A549 (cell line): ENCODE results near the gene C5orf63. TPM values are rescaled to one million over a fixed set of nuclear protein-coding genes. Genes with fewer than 3 reads are reported as not detected.

Source experiments
- ATAC-seq, 2 experiments: fragments of 200-7000 bp in 1 of 2; fragments of >200 bp in 1 of 2; cut with Nextera tagmentation in 1 of 2; cut with Tn5 transposase in 1 of 2; 3 replicates each; pipeline versions ENCODE4 v1.8.0 to v1.9.1; 2018 to 2020; ENCODE audit warnings: mild to moderate bottlenecking in 1 of 2, moderate library complexity in 1 of 2
- CTCF ChIA-PET: fragments of 300-600 bp; sonication (Branson Sonifier 250); formaldehyde crosslinking; extraction: SDS; loops from one replicate; lab custom pipeline; 2021; ENCODE audit warnings: antibody characterized with exemption, inconsistent platforms; lab: Yijun Ruan, JAX
- POLR2A ChIA-PET: fragments of 350-600 bp; formaldehyde crosslinking; extraction: SDS; loops from one replicate; lab custom pipeline; 2021; ENCODE audit warnings: antibody characterized with exemption, inconsistent platforms; lab: Yijun Ruan, JAX
- DNase-seq, 2 experiments: peaks; one replicate each; pipeline versions ENCODE4 v3.0.0 to v3.0.0-alpha.2; 2011 to 2016; ENCODE audit warnings: low read depth in 1 of 2, low spot score in 1 of 2
- FAIRE-seq: peaks from 2 replicates; lab custom pipeline; 2011; peaks lifted over from hg19 to GRCh38; lab: Jason Lieb, UNC
- H3K27ac ChIP-seq, 2 experiments: fragments of >200 bp; sonication (Bioruptor Twin); formaldehyde crosslinking; 3 replicates each; pipeline ENCODE4 v1.5.1; 2016 to 2017
- H3K4me1 ChIP-seq: fragments of >200 bp; sonication (Bioruptor Twin); formaldehyde crosslinking; 3 replicates; pipeline ENCODE4 v1.6.1; 2016
- H3K4me2 ChIP-seq: fragments of >200 bp; sonication (Bioruptor Twin); formaldehyde crosslinking; 3 replicates; pipeline ENCODE4 v1.6.1; 2016
- H3K4me3 ChIP-seq: fragments of >200 bp; sonication (Bioruptor Twin); formaldehyde crosslinking; 3 replicates; pipeline ENCODE4 v1.5.1; 2016
- H3K9me3 ChIP-seq: fragments of >200 bp; sonication (Bioruptor Twin); formaldehyde crosslinking; 3 replicates; pipeline ENCODE4 v1.6.1; 2016
- CBX2 ChIP-seq: fragments of 200-600 bp; sonication (generic); IDR thresholded peaks from 2 replicates; pipeline ENCODE4 v1.6.1; 2016; ENCODE audit warnings: low read depth, mild to moderate bottlenecking, borderline replicate concordance
- CHD4 ChIP-seq: fragments of 200-600 bp; sonication (generic); IDR thresholded peaks from 2 replicates; pipeline ENCODE4 v1.6.1; 2016; ENCODE audit warnings: antibody characterized with exemption, mild to moderate bottlenecking, borderline replicate concordance
- ELK1 ChIP-seq: fragments of 150-350 bp; IDR thresholded peaks from 2 replicates; pipeline ENCODE4 v1.6.1; 2014; ENCODE audit warnings: low read depth, mild to moderate bottlenecking, low read length
- EP300 ChIP-seq, 2 experiments: fragments of >200 bp; sonication (Bioruptor Twin); formaldehyde crosslinking; IDR thresholded peaks; 2 replicates in 1 of 2; 3 replicates in 1 of 2; pipeline ENCODE4 v1.6.1; 2016 to 2017
- ESRRA ChIP-seq: fragments of 150-350 bp; IDR thresholded peaks from 2 replicates; pipeline ENCODE4 v1.6.1; 2014; ENCODE audit warnings: mild to moderate bottlenecking, low read length, borderline replicate concordance
- FOSB ChIP-seq: fragments of 250-450 bp; sonication (Bioruptor Pico); IDR thresholded peaks from 2 replicates; pipeline ENCODE4 v1.5.0; 2020; ENCODE audit warnings: mild to moderate bottlenecking, moderate library complexity
- FOSL2 ChIP-seq, 2 experiments: fragments of 450-650 bp in 1 of 2; fragments of >200 bp in 1 of 2; sonication (Bioruptor Twin) in 1 of 2; formaldehyde crosslinking; IDR thresholded peaks; 2 replicates each; pipeline versions ENCODE4 v1.5.0 to v1.6.1; 2016 to 2020; ENCODE audit warnings: mild to moderate bottlenecking in 1 of 2, moderate library complexity in 1 of 2
- FOXS1 ChIP-seq: fragments of 250-450 bp; sonication (Bioruptor Pico); IDR thresholded peaks from 2 replicates; pipeline ENCODE4 v1.5.0; 2020; ENCODE audit warnings: mild to moderate bottlenecking, moderate library complexity
- HDAC2 ChIP-seq: fragments of 200-600 bp; sonication (generic); IDR thresholded peaks from 2 replicates; pipeline ENCODE4 v1.6.1; 2016
- HOXB13 ChIP-seq: fragments of 250-450 bp; sonication (Bioruptor Pico); IDR thresholded peaks from 2 replicates; pipeline ENCODE4 v1.5.0; 2020; ENCODE audit warnings: low read depth, mild to moderate bottlenecking, moderate library complexity
- HOXB5 ChIP-seq: fragments of 250-450 bp; sonication (Bioruptor Pico); IDR thresholded peaks from 2 replicates; pipeline ENCODE4 v1.5.0; 2020; ENCODE audit warnings: mild to moderate bottlenecking, moderate library complexity
- JUNB ChIP-seq: fragments of >200 bp; sonication (Bioruptor Twin); formaldehyde crosslinking; IDR thresholded peaks from 2 replicates; pipeline ENCODE4 v1.6.1; 2016
- KDM1A ChIP-seq: fragments of 200-600 bp; sonication (generic); IDR thresholded peaks from 2 replicates; pipeline ENCODE4 v1.6.1; 2016; ENCODE audit warnings: low read depth, mild to moderate bottlenecking
- MAZ ChIP-seq: fragments of 150-350 bp; IDR thresholded peaks from 2 replicates; pipeline ENCODE4 v1.6.1; 2014; ENCODE audit warnings: antibody characterized with exemption, low read depth, low read length, borderline replicate concordance
- NFE2L2 ChIP-seq: fragments of 150-350 bp; conservative IDR thresholded peaks from 2 replicates; pipeline ENCODE4 v1.6.1; 2014; ENCODE audit warnings: low read length
- PHF8 ChIP-seq: fragments of 200-600 bp; sonication (generic); IDR thresholded peaks from 2 replicates; pipeline ENCODE4 v1.6.1; 2016; ENCODE audit warnings: low read depth, mild to moderate bottlenecking, antibody characterized with exemption, moderate library complexity, borderline replicate concordance
- POLR2A ChIP-seq: IDR thresholded peaks from 2 replicates; pipeline ENCODE4 v1.6.1; 2012; ENCODE audit warnings: mild to moderate bottlenecking, low read length
- POLR2AphosphoS2 ChIP-seq: conservative IDR thresholded peaks from 2 replicates; pipeline ENCODE4 v1.6.1; 2012; ENCODE audit warnings: low read length, improper control_type of control experiment, inconsistent platforms
- RAD21 ChIP-seq, 2 experiments: fragments of >200 bp in 1 of 2; sonication (Bioruptor Twin) in 1 of 2; formaldehyde crosslinking in 1 of 2; IDR thresholded peaks in 1 of 2; conservative IDR thresholded peaks in 1 of 2; 2 replicates in 1 of 2; 3 replicates in 1 of 2; pipeline ENCODE4 v1.6.1; 2012 to 2018; ENCODE audit warnings: inconsistent platforms in 1 of 2
- RARB ChIP-seq: fragments of 250-450 bp; sonication (Bioruptor Pico); IDR thresholded peaks from 2 replicates; pipeline ENCODE4 v1.8.0; 2021; ENCODE audit warnings: mild to moderate bottlenecking, moderate library complexity
- RFX5 ChIP-seq: fragments of 450-650 bp; IDR thresholded peaks from 2 replicates; pipeline ENCODE4 v1.7.1; 2014; ENCODE audit warnings: antibody characterized with exemption, mild to moderate bottlenecking, moderate library complexity
- RNF2 ChIP-seq: fragments of 200-600 bp; sonication (generic); IDR thresholded peaks from 2 replicates; pipeline ENCODE4 v1.6.1; 2016; ENCODE audit warnings: low read depth, mild to moderate bottlenecking, antibody characterized with exemption, moderate library complexity, borderline replicate concordance
- SREBF2 ChIP-seq: fragments of 450-650 bp; IDR thresholded peaks from 2 replicates; pipeline ENCODE4 v1.6.1; 2014; ENCODE audit warnings: mild to moderate bottlenecking, moderate library complexity
- ZC3H11A ChIP-seq: fragments of 450-650 bp; IDR thresholded peaks from 2 replicates; pipeline ENCODE4 v1.6.1; 2014; ENCODE audit warnings: antibody characterized with exemption, mild to moderate bottlenecking
- ZFP36 ChIP-seq: fragments of 450-650 bp; IDR thresholded peaks from 2 replicates; pipeline ENCODE4 v1.6.1; 2014; ENCODE audit warnings: borderline replicate concordance; ENCODE audit not compliant: partially characterized antibody
- ZSCAN20 ChIP-seq: fragments of 250-450 bp; sonication (Bioruptor Pico); IDR thresholded peaks from 2 replicates; pipeline ENCODE4 v1.8.0; 2022; ENCODE audit warnings: mild to moderate bottlenecking, moderate library complexity
- WGBS: methylation state at CpG from one replicate; pipeline ENCODE4 v1.1.6; 2017; ENCODE audit errors: missing lambda C conversion rate; 5-methylcytosine and 5-hydroxymethylcytosine counted together
- polyA plus RNA-seq, 4 experiments: library from polyadenylated mRNA; depleted of rRNA in 3 of 4; stranded (reverse); fragments of >200 nt; fragmentation: RNase III in 1 of 4; extraction: RNeasy Plus Mini Kit Qiagen cat#74134 plus additional on column Dnase treatment in 1 of 4; gene quantifications; 2 replicates in 3 of 4; 3 replicates in 1 of 4; pipeline ENCODE4 v1.2.3, GENCODE V29; 2011 to 2017
- TF ChIP-seq, protein P1 (sequence below): fragments of >200 bp; sonication (Bioruptor Twin); formaldehyde crosslinking; IDR thresholded peaks from 3 replicates; pipeline ENCODE4 v1.6.1; 2016
- TF ChIP-seq, protein P2 (sequence below): IDR thresholded peaks from 2 replicates; pipeline ENCODE4 v1.6.1; 2012
- TF ChIP-seq, protein P3 (sequence below): IDR thresholded peaks from 2 replicates; pipeline ENCODE4 v1.6.1; 2012
- TF ChIP-seq, protein P4 (sequence below): fragments of 250-450 bp; sonication (Bioruptor Pico); IDR thresholded peaks from 2 replicates; pipeline ENCODE4 v1.5.0; 2021; ENCODE audit warnings: mild to moderate bottlenecking, moderate library complexity, borderline replicate concordance

Gene C5orf63
- polyA plus RNA-seq, 2 of the 4 experiments (the other 2 are of a cell fraction), result 4.1 to 10.9 TPM

DNA sequence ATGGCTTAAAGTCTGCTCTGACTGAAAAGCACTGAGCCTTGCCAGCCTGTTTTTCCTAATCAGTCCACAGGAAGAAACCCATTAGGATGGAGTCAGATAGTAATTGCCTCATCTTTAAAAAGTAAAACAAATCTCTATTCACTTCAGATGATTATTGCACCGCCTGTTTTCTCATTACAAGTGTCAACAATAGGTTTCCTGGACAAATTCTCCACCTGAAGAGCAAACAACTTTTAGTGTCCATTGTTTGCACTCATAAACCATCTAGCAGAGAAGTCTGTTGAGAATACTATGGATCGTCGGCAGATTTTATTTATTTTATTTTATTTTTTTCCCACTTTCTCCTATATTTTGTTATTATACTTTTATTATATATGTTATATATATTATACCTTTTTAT lies 20.3 kb downstream of the C5orf63 start:
- Histone ChIP-seq H3K4me2 (no peak overlapping the region), H3K4me3 (no peak overlapping the region), H3K4me1 (no peaks in the 10 kb centered on the region)
- DNase-seq (no peak), FAIRE-seq (no peak)
- 78% methylated on average over 3 of the region's 3 CpGs for WGBS
- POLR2A ChIA-PET, result no interaction called here
- TF ChIP-seq MAZ, result no peak
- TF ChIP-seq RFX5, result no peak
- TF ChIP-seq HDAC2, result no peak
- no peak for TF ChIP-seq CHD4
- no peak for TF ChIP-seq KDM1A
- TF ChIP-seq, all 56 proteins: peak for 0
- ATAC-seq, result no peak
- Histone ChIP-seq H3K9me3 (no peaks in the 10 kb centered on the region), H3K27ac (no peak overlapping the region)
- CTCF ChIA-PET, result no interaction called here

- Histone ChIP-seq H3K9me3 (no peaks in the 10 kb centered on the region), H3K4me1 (no peaks in the 10 kb centered on the region), H3K4me2 (no peak overlapping the region), H3K4me3 (no peak overlapping the region), H3K27ac (no peak overlapping the region)
- ChIA-PET CTCF (interaction anchor here (0.6 kb wide), 1 partner anchor 244 kb away, joined by 5 read pairs; no protein-coding TSS in a partner anchor), POLR2A (no interaction called here)
- ATAC-seq (no peak), DNase-seq (no peak), FAIRE-seq (no peak)
- no peak for TF ChIP-seq CBX2
- TF ChIP-seq, protein P1, sequence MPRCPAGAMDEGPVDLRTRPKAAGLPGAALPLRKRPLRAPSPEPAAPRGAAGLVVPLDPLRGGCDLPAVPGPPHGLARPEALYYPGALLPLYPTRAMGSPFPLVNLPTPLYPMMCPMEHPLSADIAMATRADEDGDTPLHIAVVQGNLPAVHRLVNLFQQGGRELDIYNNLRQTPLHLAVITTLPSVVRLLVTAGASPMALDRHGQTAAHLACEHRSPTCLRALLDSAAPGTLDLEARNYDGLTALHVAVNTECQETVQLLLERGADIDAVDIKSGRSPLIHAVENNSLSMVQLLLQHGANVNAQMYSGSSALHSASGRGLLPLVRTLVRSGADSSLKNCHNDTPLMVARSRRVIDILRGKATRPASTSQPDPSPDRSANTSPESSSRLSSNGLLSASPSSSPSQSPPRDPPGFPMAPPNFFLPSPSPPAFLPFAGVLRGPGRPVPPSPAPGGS, result no peak
- TF ChIP-seq FOSB (CRISPR knock-in tag), result no peak
- no peak for TF ChIP-seq RNF2
- TF ChIP-seq RAD21 (conservative IDR thresholded peaks at IDR 0.05 in 1 of 2, IDR thresholded peaks at IDR 0.05 in 1 of 2), result no peak
- no peak for TF ChIP-seq ZSCAN20 (CRISPR knock-in tag)
- TF ChIP-seq, protein P2, sequence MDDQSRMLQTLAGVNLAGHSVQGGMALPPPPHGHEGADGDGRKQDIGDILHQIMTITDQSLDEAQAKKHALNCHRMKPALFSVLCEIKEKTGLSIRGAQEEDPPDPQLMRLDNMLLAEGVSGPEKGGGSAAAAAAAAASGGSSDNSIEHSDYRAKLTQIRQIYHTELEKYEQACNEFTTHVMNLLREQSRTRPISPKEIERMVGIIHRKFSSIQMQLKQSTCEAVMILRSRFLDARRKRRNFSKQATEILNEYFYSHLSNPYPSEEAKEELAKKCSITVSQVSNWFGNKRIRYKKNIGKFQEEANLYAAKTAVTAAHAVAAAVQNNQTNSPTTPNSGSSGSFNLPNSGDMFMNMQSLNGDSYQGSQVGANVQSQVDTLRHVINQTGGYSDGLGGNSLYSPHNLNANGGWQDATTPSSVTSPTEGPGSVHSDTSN, result no peak
- no peak for TF ChIP-seq ELK1
- TF ChIP-seq FOSL2 (IDR thresholded peaks at IDR 0.05), result no peak
- no peak for TF ChIP-seq FOSL2 (CRISPR knock-in tag; IDR thresholded peaks at IDR 0.05)
- WGBS, result 57% methylated on average over 1 of the region's 1 CpG
Observed at GRCh38 chr5:127051591-127051990, 21.7 kb downstream of the C5orf63 start.

DNA sequence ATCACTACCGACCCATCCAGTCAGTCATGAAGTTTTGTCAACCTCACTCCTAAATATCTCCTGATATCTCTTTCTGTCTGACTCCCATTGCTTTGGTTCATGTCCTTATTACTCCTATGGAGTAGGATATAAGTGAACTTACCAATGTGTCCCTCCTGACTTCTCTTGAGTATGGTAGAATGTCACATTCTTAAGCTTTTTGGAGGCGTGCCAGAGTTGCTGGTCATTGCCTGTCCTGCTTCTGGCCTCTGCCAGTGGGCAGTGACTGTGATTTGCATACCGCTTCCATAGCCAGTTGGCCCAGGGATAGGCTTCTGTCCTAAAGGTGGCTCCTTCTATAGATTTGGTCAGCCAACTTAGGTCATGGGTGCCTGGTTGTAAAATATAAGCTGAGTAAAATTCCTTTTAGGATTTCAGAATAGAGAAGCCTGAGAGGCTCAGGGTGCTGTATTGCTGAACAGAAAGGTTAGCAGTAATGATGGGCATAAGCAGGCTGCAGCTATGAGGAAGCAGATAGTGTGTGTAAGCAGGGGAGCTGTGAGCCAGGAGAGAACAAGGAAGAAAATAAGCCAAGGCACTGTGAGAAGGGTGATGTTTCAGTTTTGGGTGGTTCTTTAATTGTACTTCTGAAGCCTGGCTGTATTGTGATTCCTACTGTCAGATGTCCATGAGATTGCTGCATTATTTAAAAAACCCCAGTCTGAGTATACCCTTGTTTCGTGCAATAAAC lies 26.8 kb downstream of the C5orf63 start:
- ATAC-seq (no peak), FAIRE-seq (no peak), DNase-seq (no peak)
- Histone ChIP-seq H3K27ac (no peak overlapping the region), H3K9me3 (no peaks in the 10 kb centered on the region), H3K4me1 (no peaks in the 10 kb centered on the region), H3K4me3 (no peak overlapping the region), H3K4me2 (no peak overlapping the region)
- ChIA-PET POLR2A (no interaction called here), CTCF (interaction anchor here (0.6 to 1.4 kb wide), 3 partner anchors 9 to 238 kb away, joined by 3 to 4 read pairs (median 3); no protein-coding TSS in a partner anchor)
- 64% methylated on average over 4 of the region's 4 CpGs for WGBS
- TF ChIP-seq, protein P3, sequence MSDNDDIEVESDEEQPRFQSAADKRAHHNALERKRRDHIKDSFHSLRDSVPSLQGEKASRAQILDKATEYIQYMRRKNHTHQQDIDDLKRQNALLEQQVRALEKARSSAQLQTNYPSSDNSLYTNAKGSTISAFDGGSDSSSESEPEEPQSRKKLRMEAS, result no peak
- TF ChIP-seq ESRRA (no peak), FOXS1 (CRISPR knock-in tag) (no peak), ZC3H11A (no peak), SREBF2 (no peak), POLR2AphosphoS2 (no peak), NFE2L2 (no peak), PHF8 (no peak), RARB (no peak), HOXB13 (CRISPR knock-in tag) (no peak), ZFP36 (no peak), POLR2A (no peak), MAZ (no peak), EP300 (IDR thresholded peaks at IDR 0.05) (no peak), HOXB5 (CRISPR knock-in tag) (no peak), JUNB (no peak)
- TF ChIP-seq, protein P4, sequence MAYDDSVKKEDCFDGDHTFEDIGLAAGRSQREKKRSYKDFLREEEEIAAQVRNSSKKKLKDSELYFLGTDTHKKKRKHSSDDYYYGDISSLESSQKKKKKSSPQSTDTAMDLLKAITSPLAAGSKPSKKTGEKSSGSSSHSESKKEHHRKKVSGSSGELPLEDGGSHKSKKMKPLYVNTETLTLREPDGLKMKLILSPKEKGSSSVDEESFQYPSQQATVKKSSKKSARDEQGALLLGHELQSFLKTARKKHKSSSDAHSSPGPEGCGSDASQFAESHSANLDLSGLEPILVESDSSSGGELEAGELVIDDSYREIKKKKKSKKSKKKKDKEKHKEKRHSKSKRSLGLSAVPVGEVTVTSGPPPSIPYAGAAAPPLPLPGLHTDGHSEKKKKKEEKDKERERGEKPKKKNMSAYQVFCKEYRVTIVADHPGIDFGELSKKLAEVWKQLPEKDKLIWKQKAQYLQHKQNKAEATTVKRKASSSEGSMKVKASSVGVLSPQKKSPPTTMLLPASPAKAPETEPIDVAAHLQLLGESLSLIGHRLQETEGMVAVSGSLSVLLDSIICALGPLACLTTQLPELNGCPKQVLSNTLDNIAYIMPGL (CRISPR knock-in tag), result no peak
